DOHH2 (cell line): ENCODE data around the gene STK11.

ENCODE experiments used
- CTCF ChIP-seq: fragments of 200-600 bp; sonication (generic); IDR thresholded peaks from one replicate; pipeline ENCODE4 v1.5.1; 2014; ENCODE audit warnings: antibody characterized with exemption, mild to moderate bottlenecking, low read depth, low read length; ENCODE audit not compliant: poor library complexity, severe bottlenecking
- EZH2phosphoT487 ChIP-seq: fragments of 200-600 bp; sonication (generic); IDR thresholded peaks from 2 replicates; pipeline ENCODE4 v1.6.1; 2017; ENCODE audit warnings: borderline replicate concordance, mild to moderate bottlenecking, antibody characterized with exemption, low read length, moderate library complexity, mixed read lengths

GRCh38 chr19:1267477-1268225 is 62.1 kb downstream of the STK11 start:
- TF ChIP-seq CTCF (no peak), EZH2phosphoT487 (no peak)
